K562 (cell line): ENCODE results near the gene CXCL13. TPM values are rescaled to one million over a fixed set of nuclear protein-coding genes. Genes with fewer than 3 reads are reported as not detected.

Source experiments
- ATAC-seq: fragments of 200-7000 bp; cut with Tn5 transposase; 3 replicates; pipeline ENCODE4 v1.9.1; 2020; ENCODE audit warnings: moderate library complexity
- BruUV-seq: library from RNA; stranded (reverse); fragments of 400-500 nt; replicated peaks from 2 replicates; lab custom pipeline; 2021; lab: Mats Ljungman, UMichigan
- CTCF ChIA-PET: fragments of 300-600 bp; formaldehyde crosslinking; extraction: SDS; loops from one replicate; lab custom pipeline; 2021; ENCODE audit warnings: low intra/inter-chr PET ratio; lab: Yijun Ruan, JAX
- POLR2A ChIA-PET: fragments of 300-600, 350-650 bp; sonication (Branson Sonifier 250); formaldehyde crosslinking; extraction: SDS; loops from one replicate; lab custom pipeline; 2021; ENCODE audit warnings: antibody characterized with exemption, inconsistent platforms; lab: Yijun Ruan, JAX
- DNase-seq, 4 experiments: peaks; one replicate each; pipeline versions ENCODE4 v3.0.0 to v3.0.0-alpha.2; 2011 to 2018; ENCODE audit warnings: low spot score in 3 of 4, mixed read lengths in 3 of 4; ENCODE audit errors: extremely low read depth in 1 of 4
- FAIRE-seq: peaks from 2 replicates; lab custom pipeline; 2011; peaks lifted over from hg19 to GRCh38; lab: Jason Lieb, UNC
- H2AFZ ChIP-seq: 2 replicates; pipeline ENCODE4 v1.6.0; 2011; ENCODE audit warnings: low read depth, low read length, control low read depth, inconsistent platforms
- H3K27ac ChIP-seq: fragments of 200-600 bp; 3 replicates; pipeline ENCODE4 v1.8.0; 2011; ENCODE audit warnings: low read depth, mild to moderate bottlenecking, control low read depth, inconsistent platforms, low read length, moderate library complexity, mixed read lengths; ENCODE audit errors: extremely low read depth
- H3K27me3 ChIP-seq, 2 experiments: fragments of 300-600 bp in 1 of 2; 2 replicates in 1 of 2; 3 replicates in 1 of 2; pipeline versions ENCODE4 v1.6.0 to v1.8.0; 2011; ENCODE audit warnings: inconsistent platforms in 2 of 2, low read length in 2 of 2, mild to moderate bottlenecking in 1 of 2, mixed read lengths in 1 of 2, moderate library complexity in 1 of 2; ENCODE audit not compliant: control insufficient read depth in 2 of 2, insufficient read depth in 2 of 2
- H3K36me3 ChIP-seq: fragments of 300-600 bp; 3 replicates; pipeline ENCODE4 v1.8.0; 2011; ENCODE audit warnings: mild to moderate bottlenecking, low read length, inconsistent platforms; ENCODE audit not compliant: control insufficient read depth, insufficient read depth
- H3K4me1 ChIP-seq, 2 experiments: fragments of 200-600 bp in 1 of 2; replicated peaks in 1 of 2; 2 replicates in 1 of 2; 3 replicates in 1 of 2; pipeline versions ENCODE4 v1.5.1 to v1.8.0; 2011; ENCODE audit warnings: inconsistent platforms in 2 of 2, low read length in 2 of 2, mild to moderate bottlenecking in 1 of 2, mixed read lengths in 1 of 2, moderate library complexity in 1 of 2; ENCODE audit not compliant: control insufficient read depth in 2 of 2, insufficient read depth in 2 of 2
- H3K4me2 ChIP-seq: 2 replicates; pipeline ENCODE4 v1.6.1; 2011; ENCODE audit warnings: low read length, control low read depth, inconsistent platforms, mixed read lengths; ENCODE audit not compliant: insufficient read depth
- H3K4me3 ChIP-seq: fragments of 200-600 bp; sonication (generic), shearing (Covaris generic); 2 replicates; pipeline ENCODE4 v1.5.1; 2016; ENCODE audit warnings: control low read depth, inconsistent platforms
- H3K79me2 ChIP-seq: fragments of 200-600 bp; 3 replicates; pipeline ENCODE4 v1.8.0; 2011; ENCODE audit warnings: low read length, inconsistent platforms; ENCODE audit not compliant: control insufficient read depth, insufficient read depth
- H3K9ac ChIP-seq, 2 experiments: 2 replicates each; pipeline versions ENCODE4 v1.6.0 to v1.6.1; 2011; ENCODE audit warnings: low read depth in 2 of 2, low read length in 2 of 2, control low read depth in 1 of 2, inconsistent platforms in 1 of 2, mild to moderate bottlenecking in 1 of 2, mixed read lengths in 1 of 2; ENCODE audit not compliant: insufficient read depth in 1 of 2
- H3K9me1 ChIP-seq: one replicate; pipeline ENCODE4 v1.6.0; 2011; ENCODE audit warnings: inconsistent platforms, mild to moderate bottlenecking, low read length, moderate library complexity; ENCODE audit not compliant: control insufficient read depth, insufficient read depth
- H3K9me3 ChIP-seq: replicated peaks from 2 replicates; pipeline ENCODE4 v1.5.1; 2011; ENCODE audit warnings: low read depth, low read length, inconsistent platforms; ENCODE audit not compliant: control insufficient read depth, insufficient read depth
- H4K20me1 ChIP-seq: replicated peaks from 2 replicates; pipeline ENCODE4 v1.6.1; 2011; ENCODE audit warnings: low read length, inconsistent platforms, mixed read lengths; ENCODE audit not compliant: control insufficient read depth, insufficient read depth
- BDP1 ChIP-seq: IDR thresholded peaks from 3 replicates; pipeline ENCODE4 v1.6.1; 2011; ENCODE audit not compliant: insufficient read length, insufficient read depth
- CTBP1 ChIP-seq: fragments of 450-650 bp; IDR thresholded peaks from 2 replicates; pipeline ENCODE4 v1.6.1; 2016; ENCODE audit warnings: borderline replicate concordance
- ELF1 ChIP-seq: fragments of 200-800 bp; sonication (Bioruptor generic); IDR thresholded peaks from 2 replicates; pipeline ENCODE4 v1.6.1; 2016; ENCODE audit warnings: missing genetic modification characterization, missing compliant biosample characterization
- FOS ChIP-seq: IDR thresholded peaks from 3 replicates; pipeline ENCODE4 v1.6.1; 2011; ENCODE audit not compliant: insufficient read length; ENCODE audit errors: extremely low read depth
- HEY1 ChIP-seq: fragments of 250-450 bp; sonication (Bioruptor Pico); IDR thresholded peaks from 2 replicates; pipeline ENCODE4 v1.5.0; 2020; ENCODE audit warnings: mild to moderate bottlenecking, moderate library complexity, borderline replicate concordance
- KDM4B ChIP-seq, 2 experiments: fragments of 450-650 bp in 1 of 2; sonication (generic) in 1 of 2; IDR thresholded peaks; 2 replicates each; pipeline ENCODE4 v1.6.1; 2016 to 2017; ENCODE audit warnings: borderline replicate concordance in 2 of 2, antibody characterized with exemption in 1 of 2, low read depth in 1 of 2, mild to moderate bottlenecking in 1 of 2
- MXI1 ChIP-seq: IDR thresholded peaks from 2 replicates; pipeline ENCODE4 v1.6.1; 2011; ENCODE audit warnings: low read depth, mild to moderate bottlenecking, improper control_type of control experiment, low read length
- SAFB ChIP-seq: fragments of 200-400 bp; formaldehyde crosslinking; IDR thresholded peaks from 2 replicates; pipeline ENCODE4 v1.6.1; 2017; ENCODE audit warnings: low read depth, low read length, borderline replicate concordance
- SRSF3 ChIP-seq: fragments of 200-400 bp; formaldehyde crosslinking; IDR thresholded peaks from 2 replicates; pipeline ENCODE4 v1.6.1; 2016; ENCODE audit warnings: mild to moderate bottlenecking, low read length, moderate library complexity; ENCODE audit not compliant: insufficient read depth
- SUPT5H ChIP-seq: fragments of 450-650 bp; IDR thresholded peaks from 2 replicates; pipeline ENCODE4 v1.6.1; 2016
- ZNF121 ChIP-seq: sonication (generic); formaldehyde crosslinking; conservative IDR thresholded peaks from 2 replicates; pipeline ENCODE4 v1.8.0; 2022; ENCODE audit warnings: missing genetic modification reagents
- ZNF140 ChIP-seq: fragments of 250-450 bp; sonication (Bioruptor Pico); IDR thresholded peaks from 2 replicates; pipeline ENCODE4 v1.8.0; 2021; ENCODE audit warnings: moderate library complexity, mild to moderate bottlenecking, inconsistent platforms
- ZNF212 ChIP-seq: fragments of 450-650 bp; formaldehyde crosslinking; IDR thresholded peaks from 2 replicates; pipeline ENCODE4 v1.4.0; 2020; ENCODE audit warnings: mild to moderate bottlenecking
- ZNF445 ChIP-seq: fragments of 250-450 bp; sonication (Bioruptor Pico); IDR thresholded peaks from 2 replicates; pipeline ENCODE4 v1.4.0; 2020; ENCODE audit warnings: low read depth, mild to moderate bottlenecking, moderate library complexity
- ZNF778 ChIP-seq: fragments of 450-650 bp; formaldehyde crosslinking; IDR thresholded peaks from 2 replicates; pipeline ENCODE4 v1.4.0; 2020; ENCODE audit warnings: mild to moderate bottlenecking, moderate library complexity
- WGBS: fragments of 100-300 bp; shearing (Covaris generic); methylation state at CpG from one replicate; pipeline ENCODE4 v1.1.6; 2016; ENCODE audit warnings: low coverage, mixed read lengths; ENCODE audit not compliant: insufficient coverage; ENCODE audit errors: missing lambda C conversion rate; 5-methylcytosine and 5-hydroxymethylcytosine counted together
- in situ Hi-C: fragments of 300-500 bp; cut with MboI; formaldehyde crosslinking; loops from 4 replicates; pipeline ENCODE4 v1.15.0; 2018; ENCODE audit warnings: inconsistent platforms, mixed read lengths
- intact Hi-C: fragments of 100-400 bp; cut with micrococcal nuclease; formaldehyde crosslinking; loops from 2 replicates; pipeline ENCODE4 v1.14.2; 2022
- polyA plus RNA-seq, 8 experiments: library from polyadenylated mRNA; depleted of rRNA in 4 of 8; stranded (reverse) in 5 of 8; unstranded in 3 of 8; fragments of >200 nt; fragmentation: Nextera tagmentation in 2 of 8; fragmentation: Illumina TruSeq in 1 of 8; extraction: Ambion mirVana in 2 of 8; extraction: Trizol in 1 of 8; gene quantifications; 2 replicates each; pipeline versions ENCODE4 v1.2.1 to v1.2.3, GENCODE V29; 2011 to 2014; ENCODE audit warnings: inconsistent platforms in 1 of 8, missing spikeins in 1 of 8
- total RNA-seq, 7 experiments: library from RNA; depleted of rRNA in 6 of 7; stranded (reverse); fragments of >200 nt in 6 of 7; fragmentation: Illumina TruSeq in 2 of 7; extraction: Trizol in 2 of 7; gene quantifications; 2 replicates each; pipeline versions ENCODE4 v1.2.1 to v1.2.3, GENCODE V29; 2011 to 2021; ENCODE audit warnings: low replicate concordance in 1 of 7
- TF ChIP-seq, protein P1 (sequence below): fragments of 250-450 bp; sonication (Bioruptor Pico); IDR thresholded peaks from 2 replicates; pipeline ENCODE4 v1.8.0; 2022; ENCODE audit warnings: inconsistent platforms, mild to moderate bottlenecking, moderate library complexity, borderline replicate concordance
- TF ChIP-seq, protein P2 (sequence below): sonication (generic); formaldehyde crosslinking; IDR thresholded peaks from 2 replicates; pipeline ENCODE4 v1.8.0; 2022; ENCODE audit warnings: mild to moderate bottlenecking, missing genetic modification reagents, borderline replicate concordance
- TF ChIP-seq, protein P3 (sequence below), 2 experiments: fragments of 450-650 bp; IDR thresholded peaks; 2 replicates each; pipeline ENCODE4 v1.6.1; 2016

The CXCL13 gene
- total and polyA plus RNA-seq, 9 of the 15 experiments (the other 6 are each of a cell fraction or from before 2014, with no cell fraction given) = not detected

DNA sequence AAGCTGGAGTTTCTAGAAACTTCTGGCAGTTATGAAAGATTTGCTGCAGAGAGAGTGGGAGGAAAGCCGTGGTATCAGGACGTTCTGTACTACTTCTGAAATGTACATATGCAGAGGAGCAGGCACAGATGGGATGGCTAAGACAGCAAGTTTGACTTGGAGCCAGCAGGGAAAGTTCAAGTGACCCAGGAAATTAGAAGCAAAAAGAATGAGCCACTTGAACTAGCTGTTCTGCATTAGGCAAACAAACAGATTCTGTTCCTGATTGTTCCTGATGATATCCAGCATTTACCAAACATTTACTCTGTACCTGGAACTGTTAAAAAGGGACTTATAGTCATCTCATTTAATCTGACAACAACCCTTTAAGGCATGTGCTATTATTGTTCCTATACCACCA, 41.4 kb upstream of the CXCL13 start:
- H3K36me3 ChIP-seq = no peaks in the 10 kb centered on the region
- in situ Hi-C loops = no loop called here
- BruUV-seq = no TSS peak
- H3K9me3 ChIP-seq = no peaks in the 10 kb centered on the region
- no peak overlapping the region for H3K27ac ChIP-seq
- H3K9me1 ChIP-seq = no peaks in the 10 kb centered on the region
- intact Hi-C loops = no loop called here
- ChIA-PET CTCF (no interaction called here), POLR2A (interaction anchor here (0.6 to 0.7 kb wide), 2 partner anchors 158 to 773 kb away, joined by 3 read pairs; no protein-coding TSS in a partner anchor)
- H3K79me2 ChIP-seq = no peaks in the 10 kb centered on the region
- H4K20me1 ChIP-seq = no peaks in the 10 kb centered on the region
- H3K4me3 ChIP-seq = no peak overlapping the region
- WGBS = 6% methylated on average over 2 of the region's 2 CpGs
- no peak overlapping the region for H3K9ac ChIP-seq
- H2AFZ ChIP-seq = no peak overlapping the region
- H3K27me3 ChIP-seq = no peaks in the 10 kb centered on the region
- ATAC-seq = no peak
- FAIRE-seq = no peak
- no peaks in the 10 kb centered on the region for H3K4me1 ChIP-seq
- no peak for DNase-seq
- H3K4me2 ChIP-seq = no peak overlapping the region
- TF ChIP-seq SAFB (no peak), ZNF121 (CRISPR knock-in tag) (no peak), HEY1 (CRISPR knock-in tag) (no peak), ELF1 (tag) (no peak), ZNF140 (CRISPR knock-in tag) (no peak), ZNF778 (CRISPR knock-in tag) (no peak), ZNF212 (no peak), BDP1 (no peak), FOS (no peak), SUPT5H (no peak), ZNF445 (CRISPR knock-in tag) (no peak), MXI1 (no peak), CTBP1 (no peak), SRSF3 (no peak), KDM4B (IDR thresholded peaks at IDR 0.05; ENCODE audit: borderline replicate concordance in 2 of 2, low read depth in 1 of 2) (no peak)
- TF ChIP-seq, protein P1, sequence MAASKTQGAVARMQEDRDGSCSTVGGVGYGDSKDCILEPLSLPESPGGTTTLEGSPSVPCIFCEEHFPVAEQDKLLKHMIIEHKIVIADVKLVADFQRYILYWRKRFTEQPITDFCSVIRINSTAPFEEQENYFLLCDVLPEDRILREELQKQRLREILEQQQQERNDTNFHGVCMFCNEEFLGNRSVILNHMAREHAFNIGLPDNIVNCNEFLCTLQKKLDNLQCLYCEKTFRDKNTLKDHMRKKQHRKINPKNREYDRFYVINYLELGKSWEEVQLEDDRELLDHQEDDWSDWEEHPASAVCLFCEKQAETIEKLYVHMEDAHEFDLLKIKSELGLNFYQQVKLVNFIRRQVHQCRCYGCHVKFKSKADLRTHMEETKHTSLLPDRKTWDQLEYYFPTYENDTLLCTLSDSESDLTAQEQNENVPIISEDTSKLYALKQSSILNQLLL (CRISPR knock-in tag) = no peak
- TF ChIP-seq, protein P2, sequence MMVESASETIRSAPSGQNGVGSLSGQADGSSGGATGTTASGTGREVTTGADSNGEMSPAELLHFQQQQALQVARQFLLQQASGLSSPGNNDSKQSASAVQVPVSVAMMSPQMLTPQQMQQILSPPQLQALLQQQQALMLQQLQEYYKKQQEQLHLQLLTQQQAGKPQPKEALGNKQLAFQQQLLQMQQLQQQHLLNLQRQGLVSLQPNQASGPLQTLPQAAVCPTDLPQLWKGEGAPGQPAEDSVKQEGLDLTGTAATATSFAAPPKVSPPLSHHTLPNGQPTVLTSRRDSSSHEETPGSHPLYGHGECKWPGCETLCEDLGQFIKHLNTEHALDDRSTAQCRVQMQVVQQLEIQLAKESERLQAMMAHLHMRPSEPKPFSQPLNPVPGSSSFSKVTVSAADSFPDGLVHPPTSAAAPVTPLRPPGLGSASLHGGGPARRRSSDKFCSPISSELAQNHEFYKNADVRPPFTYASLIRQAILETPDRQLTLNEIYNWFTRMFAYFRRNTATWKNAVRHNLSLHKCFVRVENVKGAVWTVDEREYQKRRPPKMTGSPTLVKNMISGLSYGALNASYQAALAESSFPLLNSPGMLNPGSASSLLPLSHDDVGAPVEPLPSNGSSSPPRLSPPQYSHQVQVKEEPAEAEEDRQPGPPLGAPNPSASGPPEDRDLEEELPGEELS (CRISPR knock-in tag) = no peak
- TF ChIP-seq, protein P3, sequence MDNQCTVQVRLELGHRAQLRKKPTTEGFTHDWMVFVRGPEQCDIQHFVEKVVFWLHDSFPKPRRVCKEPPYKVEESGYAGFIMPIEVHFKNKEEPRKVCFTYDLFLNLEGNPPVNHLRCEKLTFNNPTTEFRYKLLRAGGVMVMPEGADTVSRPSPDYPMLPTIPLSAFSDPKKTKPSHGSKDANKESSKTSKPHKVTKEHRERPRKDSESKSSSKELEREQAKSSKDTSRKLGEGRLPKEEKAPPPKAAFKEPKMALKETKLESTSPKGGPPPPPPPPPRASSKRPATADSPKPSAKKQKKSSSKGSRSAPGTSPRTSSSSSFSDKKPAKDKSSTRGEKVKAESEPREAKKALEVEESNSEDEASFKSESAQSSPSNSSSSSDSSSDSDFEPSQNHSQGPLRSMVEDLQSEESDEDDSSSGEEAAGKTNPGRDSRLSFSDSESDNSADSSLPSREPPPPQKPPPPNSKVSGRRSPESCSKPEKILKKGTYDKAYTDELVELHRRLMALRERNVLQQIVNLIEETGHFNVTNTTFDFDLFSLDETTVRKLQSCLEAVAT (IDR thresholded peaks at IDR 0.05) = no peak
